NCI-H748 (cell line): ENCODE data around the gene ESPL1.

ENCODE experiments used
- DNase-seq: peaks from one replicate; lab custom pipeline; 2025; ENCODE audit not compliant: unreplicated experiment; lab: John Stamatoyannopoulos, UW

ESPL1 gene

DNA sequence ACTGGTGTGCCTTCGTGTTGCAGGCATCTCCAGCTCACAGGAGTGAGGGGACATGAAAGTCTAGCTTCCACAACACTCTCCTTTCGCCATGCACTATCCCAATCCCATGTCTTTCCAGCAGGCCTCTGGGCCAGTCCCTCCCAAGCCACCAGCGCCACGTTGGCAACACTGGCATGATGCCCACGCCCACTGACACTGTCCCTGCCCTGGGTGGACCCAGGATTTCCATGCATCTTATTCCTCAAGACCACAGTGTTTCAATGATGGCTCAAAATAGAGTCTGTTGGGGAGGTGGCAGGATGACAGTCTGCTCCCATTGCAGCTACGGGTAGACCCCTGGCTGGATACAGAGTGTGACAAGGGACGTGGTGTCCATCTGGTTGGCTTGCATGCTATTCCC, 65.7 kb downstream of the ESPL1 start:
- no peak for DNase-seq

DNA sequence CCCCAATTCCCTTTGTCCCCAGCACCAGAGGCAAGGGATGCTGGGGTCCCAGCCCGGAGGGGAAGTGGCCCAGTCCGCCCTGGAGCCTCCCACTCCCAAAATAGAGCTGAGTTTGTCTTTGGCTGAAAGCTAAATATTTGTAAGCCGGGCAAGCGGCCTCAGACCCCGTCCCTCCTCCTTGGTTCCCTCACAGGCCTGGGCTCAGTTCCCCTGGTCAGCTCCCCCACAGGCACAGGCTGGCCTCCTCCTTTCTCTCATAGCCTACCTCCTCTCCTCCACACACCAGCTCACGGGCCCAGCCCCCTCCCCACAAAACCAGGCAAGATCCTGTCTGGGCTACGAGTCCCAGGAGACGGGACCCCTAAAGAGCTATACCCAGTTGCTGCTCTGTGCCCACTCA, 66.7 kb downstream of the ESPL1 start:
- DNase-seq = no peak

- no peak for DNase-seq
These were observed 68.1 kb downstream of the ESPL1 start, which contains the start of gene SP7 for GRCh38 chr12:53336181-53336681. Gene SP7, minus strand, starts transcription at chr12:53336354. Its CDS starts 708 bp downstream, at chr12:53335646.

GRCh38 chr12:53338017-53338416, 69.9 kb downstream of the ESPL1 start:
- no peak for DNase-seq

DNA sequence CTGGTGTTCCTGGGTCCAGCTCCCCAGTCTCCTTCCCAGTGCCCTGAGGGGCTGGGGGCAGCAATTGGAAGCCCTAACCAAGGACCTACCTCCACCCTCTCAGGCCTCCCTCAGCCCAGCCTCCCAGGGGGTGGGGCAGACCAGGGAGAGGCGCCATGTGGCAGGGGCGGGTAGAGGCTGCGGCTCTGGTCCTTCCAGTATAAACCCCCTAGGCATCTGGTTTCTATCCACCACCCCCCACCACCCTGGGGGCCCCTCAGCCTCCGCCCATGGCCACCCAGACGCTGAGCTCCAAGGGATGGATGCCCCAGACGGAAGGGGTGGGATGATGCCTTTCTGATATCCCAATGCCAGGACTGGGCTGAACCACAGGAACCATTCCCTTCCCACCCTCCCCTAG, 70.8 kb downstream of the ESPL1 start:
- DNase-seq = no peak

DNA sequence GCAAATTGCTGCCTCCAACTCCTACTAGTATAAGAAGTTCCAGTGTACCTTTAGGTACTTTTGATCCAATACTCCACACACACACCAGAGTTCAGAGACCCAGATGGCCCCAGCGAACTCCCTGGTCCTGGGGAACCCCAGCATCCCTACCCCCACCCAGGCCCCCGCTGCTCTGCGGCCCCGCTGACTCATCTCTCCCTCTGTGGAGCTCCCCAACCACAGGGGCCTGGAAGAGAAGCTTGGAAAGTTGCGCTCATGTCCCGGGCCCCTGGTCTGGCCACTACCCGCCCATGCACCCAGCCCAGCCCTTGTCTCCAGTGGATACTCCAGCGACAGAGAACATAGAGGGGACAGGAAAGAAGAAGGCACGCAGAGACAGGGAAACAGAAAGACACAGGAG, 72.3 kb downstream of the ESPL1 start:
- no peak for DNase-seq
